Activated CD8-positive, alpha-beta memory T cell treated with anti-CD3 and anti-CD28 coated beads for 1 hour (primary cell): Measurements from ENCODE around the gene APBA1.

ENCODE experiments used
- DNase-seq, 2 donors: peaks; one replicate each; pipeline ENCODE4 v3.0.0-alpha.2; 2020; ENCODE audit warnings: low read depth in 1 of 2; ENCODE audit errors: extremely low read depth in 1 of 2

Gene APBA1

GRCh38 chr9:69658987-69659675 is 13.0 kb downstream of the APBA1 start:
- no peak for DNase-seq

- DNase-seq: no peak
These were observed 14.9 kb downstream of the APBA1 start for GRCh38 chr9:69657269-69657668.

GRCh38 chr9:69655065-69655464 is 17.1 kb downstream of the APBA1 start:
- no peak for DNase-seq

- no peak for DNase-seq
These were observed 18.9 kb downstream of the APBA1 start for GRCh38 chr9:69653261-69653660.

GRCh38 chr9:69649566-69650250 is 22.5 kb downstream of the APBA1 start:
- DNase-seq: no peak

GRCh38 chr9:69647804-69648203 is 24.4 kb downstream of the APBA1 start:
- DNase-seq: no peak

- DNase-seq: no peak
These were observed 25.4 kb downstream of the APBA1 start for GRCh38 chr9:69646810-69647209.

- no peak for DNase-seq
These were observed 26.7 kb downstream of the APBA1 start for GRCh38 chr9:69645488-69645887.

GRCh38 chr9:69643098-69643497 is 29.1 kb downstream of the APBA1 start:
- no peak for DNase-seq

GRCh38 chr9:69637817-69638200 is 34.4 kb downstream of the APBA1 start:
- no peak for DNase-seq

GRCh38 chr9:69637193-69637816 is 34.9 kb downstream of the APBA1 start:
- no peak for DNase-seq

GRCh38 chr9:69633716-69634115 is 38.5 kb downstream of the APBA1 start:
- no peak for DNase-seq

- DNase-seq: no peak
These were observed 39.4 kb downstream of the APBA1 start for GRCh38 chr9:69632768-69633167.

- DNase-seq: no peak
These were observed 44.9 kb downstream of the APBA1 start for GRCh38 chr9:69627281-69627680.

GRCh38 chr9:69623276-69623675 is 48.9 kb downstream of the APBA1 start:
- no peak for DNase-seq

- DNase-seq: no peak
These were observed 49.5 kb downstream of the APBA1 start for GRCh38 chr9:69622676-69623075.

GRCh38 chr9:69621730-69622460 is 50.3 kb downstream of the APBA1 start:
- DNase-seq: no peak

- DNase-seq: no peak
These were observed 51.4 kb downstream of the APBA1 start for GRCh38 chr9:69620731-69621130.

GRCh38 chr9:69619233-69619632 is 52.9 kb downstream of the APBA1 start:
- DNase-seq: no peak

GRCh38 chr9:69617006-69617405 is 55.2 kb downstream of the APBA1 start:
- DNase-seq: no peak

- no peak for DNase-seq
These were observed 56.3 kb downstream of the APBA1 start for GRCh38 chr9:69615880-69616279.

GRCh38 chr9:69611221-69611620 is 61.0 kb downstream of the APBA1 start:
- no peak for DNase-seq
